ENCODE measurements around the gene LZTFL1. TPM values are rescaled to one million over a fixed set of nuclear protein-coding genes. Genes with fewer than 3 reads are reported as not detected.
A peak's percentile ranks its signal among the peaks of the same experiment; 100 is the strongest.

The LZTFL1 gene
- total RNA-seq, 3 donors from 2014 or later, result 12.6 to 16.5 (median 16.4) TPM

DNA sequence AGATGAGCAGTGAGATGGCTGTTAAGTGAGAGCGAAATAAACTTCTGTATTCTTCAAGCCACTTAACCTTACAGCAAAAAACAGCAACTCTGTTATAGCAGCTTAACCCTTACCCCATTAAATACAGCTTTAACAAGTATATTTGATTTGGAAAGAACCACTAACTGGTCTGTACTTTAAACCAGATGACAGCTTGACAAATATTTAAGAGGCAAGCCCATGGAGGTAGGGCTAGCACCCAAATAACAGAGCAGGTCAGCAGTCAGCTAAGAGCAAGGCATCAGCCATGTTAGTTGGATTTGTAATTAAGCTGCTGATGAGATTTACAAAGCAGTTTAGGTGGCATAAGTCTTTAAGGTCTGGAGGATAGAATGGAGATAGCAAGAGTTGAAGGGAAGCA lies 3.5 kb downstream of the LZTFL1 start:
- H3K4me3 ChIP-seq, result no peak overlapping the region
- intact Hi-C loops (cut with DNase I, micrococcal nuclease), result no loop called here
- DNase-seq, result no peak
- H3K4me1 ChIP-seq (ENCODE audit: low read depth), result peaks cover 9% of the 10 kb centered on the region
- H3K36me3 ChIP-seq (ENCODE audit: low read depth), result no peaks in the 10 kb centered on the region
- no peak for TF ChIP-seq CTCF (IDR thresholded peaks at IDR 0.05)
- H3K9me3 ChIP-seq, result no peaks in the 10 kb centered on the region
- ATAC-seq, result no peak

GRCh38 chr3:45832699-45833098 lies 9.2 kb downstream of the LZTFL1 start:
- DNase-seq, result peak in 1 of 3 donors; percentile 44
- intact Hi-C loops (cut with DNase I, micrococcal nuclease), result no loop called here
- no peaks in the 10 kb centered on the region for H3K36me3 ChIP-seq (ENCODE audit: low read depth)
- H3K4me1 ChIP-seq (ENCODE audit: low read depth), result no peaks in the 10 kb centered on the region
- H3K4me3 ChIP-seq, result no peak overlapping the region
- H3K9me3 ChIP-seq, result no peaks in the 10 kb centered on the region
- TF ChIP-seq CTCF (IDR thresholded peaks at IDR 0.05), result no peak
- ATAC-seq, result peak; percentile 33

DNA sequence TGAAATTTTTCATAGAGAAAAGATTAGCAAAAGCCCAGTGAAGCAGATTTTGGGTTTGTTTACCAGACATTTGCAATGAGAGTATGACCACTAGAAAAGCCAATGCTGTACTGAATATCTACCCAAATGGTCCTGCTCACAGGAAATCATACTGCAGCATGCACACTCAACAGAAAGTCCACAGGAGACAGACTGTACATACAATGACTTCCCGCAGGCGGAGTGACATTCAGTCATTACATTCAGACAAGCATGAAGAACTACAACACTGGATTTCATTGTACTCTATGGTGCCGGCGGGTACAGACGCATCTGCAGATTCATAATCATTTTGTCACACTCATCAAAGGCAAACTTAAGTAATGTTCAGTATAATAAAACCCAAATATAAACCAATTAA lies 11.8 kb downstream of the LZTFL1 start:
- H3K36me3 ChIP-seq (ENCODE audit: low read depth), result no peaks in the 10 kb centered on the region

GRCh38 chr3:45826908-45827307 lies 15.0 kb downstream of the LZTFL1 start:
- no peak for DNase-seq
- Histone ChIP-seq H3K4me1 (ENCODE audit: low read depth) (no peaks in the 10 kb centered on the region), H3K36me3 (ENCODE audit: low read depth) (no peaks in the 10 kb centered on the region), H3K9me3 (no peaks in the 10 kb centered on the region), H3K4me3 (no peak overlapping the region)
- no peak for ATAC-seq
- intact Hi-C loops (cut with DNase I, micrococcal nuclease), result no loop called here
- no peak for TF ChIP-seq CTCF (IDR thresholded peaks at IDR 0.05)

More for the DNA sequence above, 11.8 kb downstream of the LZTFL1 start:
- ATAC-seq, result no peak
- intact Hi-C loops (cut with DNase I, micrococcal nuclease), result no loop called here
- no peak for DNase-seq
- no peak overlapping the region for H3K4me3 ChIP-seq
- no peaks in the 10 kb centered on the region for H3K9me3 ChIP-seq
- no peaks in the 10 kb centered on the region for H3K4me1 ChIP-seq (ENCODE audit: low read depth)
- TF ChIP-seq CTCF (IDR thresholded peaks at IDR 0.05), result no peak

DNA sequence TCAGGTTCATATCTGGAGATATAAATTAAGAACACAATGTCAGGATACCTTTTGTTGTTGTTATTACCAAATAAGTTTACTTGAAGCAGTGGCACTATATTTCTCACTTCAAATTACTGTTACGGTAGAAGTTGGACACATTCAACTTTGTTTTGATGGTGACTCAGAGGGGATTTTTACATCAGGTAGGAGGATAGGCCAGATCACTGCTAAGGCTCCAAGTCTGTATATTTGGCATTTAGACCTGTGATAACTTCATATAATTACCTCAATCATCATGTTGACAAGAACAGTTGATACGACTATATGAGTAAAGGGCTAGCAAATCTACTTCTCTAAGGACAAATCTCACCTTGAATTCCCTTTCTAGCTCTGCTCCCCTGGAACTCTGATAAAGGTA lies 15.6 kb downstream of the LZTFL1 start:
- intact Hi-C loops (cut with DNase I, micrococcal nuclease), result no loop called here
- no peaks in the 10 kb centered on the region for H3K9me3 ChIP-seq
- DNase-seq (no peak), ATAC-seq (no peak)
- H3K4me1 ChIP-seq (ENCODE audit: low read depth), result no peaks in the 10 kb centered on the region
- no peak for TF ChIP-seq CTCF (IDR thresholded peaks at IDR 0.05)
- H3K4me3 ChIP-seq, result no peak overlapping the region
- no peaks in the 10 kb centered on the region for H3K36me3 ChIP-seq (ENCODE audit: low read depth)

DNA sequence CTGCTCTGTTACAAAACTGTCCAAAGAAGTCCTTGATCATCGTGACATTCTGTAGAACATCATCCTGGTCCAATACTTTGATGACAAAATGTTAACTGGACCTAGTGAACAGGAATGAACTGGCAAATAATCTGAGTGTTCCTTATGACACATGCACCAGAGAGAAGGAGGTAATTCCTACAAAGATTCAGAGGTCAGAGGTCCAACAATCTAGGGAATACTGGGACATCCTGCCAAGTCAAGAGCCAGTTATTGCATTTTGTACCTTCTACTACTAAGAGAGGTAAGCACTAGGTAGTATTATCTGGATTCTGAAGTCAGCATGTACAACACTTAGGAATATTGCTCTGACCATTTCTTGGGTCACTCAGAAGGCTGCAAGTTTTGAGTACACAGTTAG lies 20.8 kb downstream of the LZTFL1 start:
- peaks cover 2% of the 10 kb centered on the region for H3K9me3 ChIP-seq
- ATAC-seq, result peak; percentile 23
- no peak for DNase-seq
- H3K4me3 ChIP-seq, result no peak overlapping the region
- intact Hi-C loops (cut with DNase I, micrococcal nuclease), result no loop called here
- no peaks in the 10 kb centered on the region for H3K4me1 ChIP-seq (ENCODE audit: low read depth)
- TF ChIP-seq CTCF (IDR thresholded peaks at IDR 0.05), result no peak
- H3K36me3 ChIP-seq (ENCODE audit: low read depth), result no peaks in the 10 kb centered on the region
